Stimulated activated CD8-positive, alpha-beta memory T cell treated with anti-CD3 and anti-CD28 coated beads, Interleukin-4, amount 100 ng/mL, for 24 hours (primary cell): Measurements from ENCODE around the gene CPLX4.
"Not testable (repeated sequence)": the region's sequence is repeated elsewhere in the genome, so short reads cannot be mapped to it uniquely, and the experiment has no call there.

Experiments
- DNase-seq: peaks from one replicate; pipeline ENCODE4 v3.0.0-alpha.2; 2020; ENCODE audit warnings: low read depth

CPLX4 gene

DNA sequence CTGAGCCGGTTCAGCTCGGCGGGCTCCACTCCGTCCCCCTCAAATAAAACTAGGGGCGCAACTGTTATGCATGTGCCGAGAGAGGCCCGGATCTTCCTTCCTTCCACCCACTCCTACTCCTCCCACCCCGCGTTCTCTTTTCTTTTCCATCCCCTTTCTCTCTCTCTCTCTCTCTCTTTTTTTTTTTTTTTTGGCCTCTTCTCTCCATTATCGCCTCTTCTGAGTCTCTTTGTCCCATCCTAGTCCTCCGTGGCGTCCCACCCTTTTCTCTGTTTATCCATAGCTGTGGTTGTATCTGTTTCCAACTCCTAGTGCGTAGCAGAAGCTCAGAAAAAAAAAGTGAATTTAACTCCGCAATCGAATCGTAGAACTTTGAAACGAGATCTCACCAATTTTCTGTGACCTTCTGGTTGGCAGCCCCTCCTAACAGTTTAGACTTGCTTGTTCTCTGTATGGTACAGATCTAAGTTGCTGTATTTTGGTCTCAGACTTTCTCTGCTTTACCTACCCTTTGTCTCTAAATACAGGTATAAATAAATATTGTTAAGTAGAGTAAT is 48.8 kb downstream of the CPLX4 start:
- no peak for DNase-seq

DNA sequence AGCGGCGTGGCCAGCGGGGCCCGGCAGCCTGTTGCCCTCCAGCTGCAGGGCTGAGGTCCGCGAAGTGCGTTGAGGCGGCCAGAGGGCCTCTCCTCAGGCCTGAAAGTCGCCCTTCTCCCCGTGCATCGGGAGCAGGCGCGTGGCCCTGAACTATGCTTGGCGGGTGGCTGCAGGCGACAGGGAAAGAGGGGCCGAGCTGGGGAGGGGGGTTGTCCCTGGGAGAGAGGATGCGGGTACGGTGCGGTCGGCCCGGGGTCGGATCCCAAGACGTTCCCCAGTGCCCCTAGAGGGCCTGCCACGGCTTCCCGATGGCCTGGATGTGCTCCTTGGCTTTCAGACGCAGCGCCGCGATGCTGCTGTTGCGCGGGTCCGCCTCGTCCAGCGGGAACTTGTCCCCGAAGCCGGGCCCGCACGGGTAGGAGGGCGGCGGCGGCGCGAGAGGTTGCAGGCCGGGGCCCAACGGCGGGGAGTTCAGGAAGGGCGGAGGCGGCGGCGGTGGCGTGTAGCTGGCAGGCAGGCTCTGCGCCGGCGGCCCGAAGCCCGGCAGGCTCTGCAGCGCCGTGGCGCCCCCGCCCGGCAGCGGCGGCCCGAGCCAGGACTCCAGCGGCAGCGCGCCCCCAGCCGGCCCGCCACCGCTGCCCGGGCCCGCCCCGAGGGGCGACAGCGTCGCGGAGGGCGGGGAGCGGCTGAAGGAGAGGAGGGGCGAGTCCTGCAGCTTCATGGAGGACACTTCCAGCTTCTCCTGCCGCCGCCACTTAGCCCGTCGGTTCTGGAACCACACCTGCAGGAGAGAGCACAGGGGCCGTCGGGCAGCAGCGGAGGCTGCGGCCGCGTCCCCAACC is 49.5 kb downstream of the CPLX4 start:
- DNase-seq, result peak; percentile 19

DNA sequence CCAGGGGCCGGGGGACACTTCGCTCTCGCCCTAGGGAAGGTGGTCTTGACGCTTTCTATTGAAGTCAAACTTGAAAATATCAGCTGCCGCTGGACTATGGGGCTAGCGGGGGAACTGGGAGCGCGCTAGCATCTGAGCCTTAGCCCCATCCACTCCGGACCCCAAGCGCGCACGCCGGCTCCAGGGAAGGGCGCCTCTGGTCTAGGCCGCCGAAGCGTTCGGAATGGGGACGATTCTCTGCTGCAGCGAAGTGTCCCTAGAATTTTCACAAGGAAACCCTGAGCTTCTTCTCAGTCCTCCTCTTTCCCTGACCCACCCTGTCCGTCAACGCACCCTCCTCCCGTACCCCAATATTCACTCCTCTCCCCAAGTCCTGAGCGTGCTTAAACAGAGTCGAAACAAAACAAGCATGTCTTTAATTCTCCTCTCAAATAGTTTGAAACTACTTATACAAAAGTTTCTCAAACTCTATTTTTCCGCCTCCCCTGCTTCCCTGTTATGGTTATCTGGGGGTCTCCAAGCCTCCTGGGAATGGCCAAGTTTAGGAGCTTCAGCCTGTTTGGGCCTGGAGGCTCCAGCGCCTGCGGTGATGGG is 50.2 kb downstream of the CPLX4 start:
- no peak for DNase-seq

DNA sequence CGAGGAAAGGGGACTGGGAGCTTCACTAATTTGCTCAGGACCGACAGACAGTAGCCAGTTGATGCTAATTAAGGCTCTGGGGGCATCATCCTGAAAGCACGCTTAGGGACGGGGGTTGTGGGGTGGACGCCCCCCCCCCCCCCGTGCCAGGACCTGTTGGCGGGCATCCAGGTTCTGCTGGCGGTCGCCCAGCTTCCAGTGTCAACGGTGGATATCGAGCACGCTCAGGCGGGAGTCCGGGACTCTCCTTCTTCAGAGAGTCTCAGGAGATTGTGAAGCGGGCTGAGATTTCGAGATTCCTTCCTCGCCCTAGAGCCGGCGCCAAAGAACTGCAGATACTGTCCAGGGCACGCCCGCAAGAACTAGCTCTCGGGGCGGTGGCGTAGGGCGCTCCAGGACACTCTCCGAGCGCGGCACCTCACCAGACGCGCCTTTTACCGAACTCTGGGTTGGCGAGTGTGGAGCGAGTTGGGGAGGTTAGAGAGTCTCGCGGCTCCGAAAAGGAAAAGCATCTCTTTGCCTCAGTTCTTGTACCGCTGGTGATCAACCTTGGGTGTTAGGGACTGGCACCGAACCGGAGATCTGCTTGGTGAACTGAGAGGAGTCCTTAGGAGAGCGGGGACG is 50.8 kb downstream of the CPLX4 start:
- no peak for DNase-seq

DNA sequence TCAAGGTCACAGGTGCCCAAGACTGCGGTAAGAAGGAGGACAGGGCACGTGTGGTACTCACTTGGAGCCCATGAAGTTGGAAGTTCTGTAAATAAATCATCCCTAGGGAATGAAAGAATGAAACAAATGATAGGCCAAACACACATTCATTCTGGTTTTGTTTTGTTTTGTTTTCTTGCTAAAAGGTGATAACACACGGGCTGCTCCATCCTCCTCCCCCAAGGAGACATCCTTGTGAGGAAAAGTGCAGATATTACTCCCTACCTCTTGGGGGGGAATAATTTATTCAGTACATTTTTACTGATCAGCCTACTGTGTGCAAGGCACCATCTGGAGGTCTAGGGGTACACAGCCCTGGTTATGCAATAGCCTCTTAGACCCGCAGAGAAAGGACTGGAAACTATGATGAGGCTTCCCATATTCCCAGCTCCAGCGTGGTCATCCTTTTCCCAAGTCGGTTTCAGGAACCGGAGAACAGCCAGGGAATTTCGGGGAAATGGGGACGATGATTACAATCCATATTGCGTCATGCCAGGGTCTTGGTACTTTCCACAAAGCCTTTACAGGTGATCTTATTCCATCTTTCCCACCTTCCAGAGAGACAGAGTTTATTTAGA is 51.5 kb downstream of the CPLX4 start:
- DNase-seq, result no peak

DNA sequence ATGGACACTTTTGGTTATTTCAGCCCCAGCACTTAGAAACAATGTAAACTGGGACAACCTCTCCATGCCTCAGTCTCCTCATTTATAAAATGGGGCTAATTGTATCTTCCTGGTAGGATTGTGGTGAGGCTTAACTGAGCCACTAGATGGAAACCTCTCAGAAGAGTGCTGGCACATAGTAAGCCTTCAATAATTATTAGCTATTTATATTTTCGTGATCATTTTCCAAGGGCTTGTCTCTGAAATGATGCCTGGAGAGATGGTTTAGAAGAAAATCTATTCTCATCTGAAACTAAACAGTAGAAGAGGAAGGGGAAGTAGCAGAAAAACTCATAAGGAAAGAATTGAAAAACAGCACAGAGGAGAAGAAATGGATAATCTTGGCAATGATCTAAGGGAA is 52.0 kb downstream of the CPLX4 start:
- DNase-seq, result no peak

- no peak for DNase-seq
Observed at GRCh38 chr18:59265974-59266369, 52.5 kb downstream of the CPLX4 start.

DNA sequence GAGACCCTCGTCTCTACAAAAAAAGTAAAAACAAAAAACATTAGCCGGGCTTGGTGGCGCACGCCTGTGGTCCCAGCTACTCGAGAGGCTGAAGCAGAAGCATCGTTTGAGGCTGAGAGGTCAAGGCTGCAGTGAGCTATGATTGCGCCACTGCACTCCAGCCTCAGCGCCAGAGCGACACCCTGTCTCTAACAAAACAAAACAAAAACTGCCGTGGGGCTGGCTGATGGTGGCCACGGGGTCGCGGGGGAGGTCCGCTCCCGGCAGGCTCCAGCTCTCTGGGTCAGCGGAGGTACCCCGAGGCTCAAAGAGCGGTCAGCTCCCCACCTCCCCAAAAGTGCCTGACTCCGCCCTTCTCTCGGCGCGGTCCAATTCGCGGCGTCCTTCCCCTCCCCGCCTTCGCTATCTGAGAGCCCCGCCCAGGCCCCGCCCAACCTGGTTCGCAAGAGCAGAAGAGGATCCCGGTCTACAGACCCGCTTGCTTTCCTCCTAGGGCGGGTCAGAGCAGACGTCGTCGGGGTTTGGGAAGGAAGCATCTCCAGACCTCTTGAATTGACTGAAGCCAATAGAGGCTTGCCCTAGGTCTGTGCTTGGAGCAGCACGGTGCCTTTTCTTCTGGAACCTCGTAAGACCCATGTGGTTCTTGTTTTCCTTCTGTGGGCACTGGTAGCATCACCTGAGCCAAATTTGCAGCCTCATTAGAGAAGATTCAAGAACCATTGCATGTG is 53.0 kb downstream of the CPLX4 start:
- DNase-seq, result no peak

- DNase-seq, result no peak
Observed at GRCh38 chr18:59264651-59265245, 53.7 kb downstream of the CPLX4 start.

DNA sequence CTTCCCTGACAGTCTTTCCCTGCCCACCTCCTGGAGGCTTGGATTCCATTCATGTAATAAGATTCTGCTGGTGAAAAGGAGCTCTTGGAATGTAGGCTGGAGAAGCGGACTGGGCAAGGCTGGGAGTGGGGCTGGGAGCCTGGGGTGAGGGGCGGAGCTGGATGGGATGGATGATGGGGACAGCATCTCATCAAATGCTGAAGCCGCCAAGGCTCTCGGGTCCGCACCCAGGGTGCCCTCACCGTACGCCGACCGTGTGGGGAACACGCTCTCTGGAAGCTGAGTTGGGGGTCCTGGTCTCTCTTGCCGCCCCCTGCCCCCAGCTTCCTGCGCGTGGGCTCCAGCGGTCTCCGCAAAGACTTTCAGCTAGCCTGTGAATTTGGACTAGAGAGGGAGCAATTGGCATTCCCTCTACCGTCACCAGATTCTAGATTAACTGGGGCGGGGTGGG is 54.3 kb downstream of the CPLX4 start:
- no peak for DNase-seq

DNA sequence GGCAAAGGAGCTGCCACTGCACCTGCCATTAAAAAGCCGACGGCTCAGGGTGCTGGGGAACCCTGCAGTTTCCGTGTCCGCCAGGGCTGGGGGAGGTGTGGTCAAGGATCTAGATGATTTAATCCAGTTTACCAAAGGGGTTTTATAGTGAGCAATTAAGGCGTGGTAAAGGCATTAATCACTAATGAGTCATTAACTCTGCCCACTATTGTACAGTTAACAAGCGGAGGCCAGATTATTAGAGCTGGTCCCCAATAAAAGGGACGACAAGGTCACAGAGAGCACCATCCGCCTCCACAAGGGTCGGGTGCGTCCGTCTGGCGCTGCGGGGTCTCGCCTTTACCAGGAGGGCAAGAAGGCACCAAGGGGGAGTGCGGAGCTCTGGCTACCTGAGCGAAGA is 54.8 kb downstream of the CPLX4 start:
- DNase-seq, result no peak

GRCh38 chr18:59262243-59262642 is 56.2 kb downstream of the CPLX4 start:
- not testable (repeated sequence) for DNase-seq

GRCh38 chr18:59261842-59262241 is 56.6 kb downstream of the CPLX4 start:
- DNase-seq, result not testable (repeated sequence)

DNA sequence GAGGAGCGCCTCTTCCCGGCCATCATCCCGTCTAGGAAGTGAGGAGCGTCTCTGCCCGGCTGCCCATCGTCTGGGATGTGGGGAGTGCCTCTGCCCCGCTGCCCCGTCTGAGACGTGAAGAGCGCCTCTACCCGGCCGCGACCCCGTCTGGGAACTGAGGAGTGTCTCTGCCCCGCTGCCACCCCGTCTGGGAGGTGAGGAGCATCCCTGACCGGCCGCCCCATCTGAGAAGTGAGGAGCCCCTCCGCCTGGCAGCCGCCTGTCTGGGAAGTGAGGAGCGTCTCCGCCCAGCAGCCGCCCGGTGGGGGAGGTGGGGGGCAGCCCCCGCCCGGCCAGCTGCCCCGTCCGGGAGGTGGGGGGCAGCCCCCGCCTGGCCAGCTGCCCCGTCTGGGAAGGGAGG is 63.0 kb downstream of the CPLX4 start:
- DNase-seq, result not testable (repeated sequence)

DNA sequence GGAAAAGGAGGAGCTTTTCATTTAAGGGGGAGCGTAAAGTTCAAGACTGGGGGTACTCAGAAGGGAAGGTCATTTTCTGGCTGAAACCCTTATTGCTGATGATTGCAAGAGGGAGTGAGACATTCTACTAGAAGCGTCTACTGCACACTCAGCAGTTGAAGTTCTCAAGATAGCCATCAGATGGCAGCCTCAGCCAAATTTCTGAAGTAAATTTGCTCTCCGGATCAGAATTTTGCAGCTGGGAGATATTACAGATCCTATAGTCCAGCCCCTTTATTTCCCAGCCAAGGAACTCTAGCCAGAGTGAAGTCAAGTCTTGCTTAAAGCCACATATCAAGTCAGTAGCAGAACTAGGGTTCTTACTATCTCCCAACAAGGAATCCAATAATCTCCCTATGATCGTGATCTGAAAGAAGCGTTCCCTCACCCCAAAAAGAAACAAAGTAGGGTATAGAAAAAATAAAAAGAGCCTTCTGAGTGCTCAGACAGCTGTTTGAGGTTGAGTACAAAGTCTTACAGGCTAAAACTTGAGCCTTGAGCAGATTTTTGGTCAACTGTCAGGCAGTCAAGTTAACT is 69.2 kb downstream of the CPLX4 start:
- DNase-seq, result no peak

GRCh38 chr18:59246796-59247195 is 71.7 kb downstream of the CPLX4 start:
- DNase-seq, result no peak
